ENCODE measurements around the gene RPL35A.

- TF ChIP-seq CTCF (conservative IDR thresholded peaks at IDR 0.05; ENCODE audit: low read depth, low read length): peak; percentile 55
- TF ChIP-seq EZH2phosphoT487 (IDR thresholded peaks at IDR 0.05; ENCODE audit: borderline replicate concordance, low read length): no peak
- TF ChIP-seq EZH2 (IDR thresholded peaks at IDR 0.05; ENCODE audit: low read length, unreplicated experiment): no peak
These were observed 23.6 kb upstream of the RPL35A start for GRCh38 chr3:197926418-197926817.
